ENCODE data around the gene CNTNAP2.

DNA sequence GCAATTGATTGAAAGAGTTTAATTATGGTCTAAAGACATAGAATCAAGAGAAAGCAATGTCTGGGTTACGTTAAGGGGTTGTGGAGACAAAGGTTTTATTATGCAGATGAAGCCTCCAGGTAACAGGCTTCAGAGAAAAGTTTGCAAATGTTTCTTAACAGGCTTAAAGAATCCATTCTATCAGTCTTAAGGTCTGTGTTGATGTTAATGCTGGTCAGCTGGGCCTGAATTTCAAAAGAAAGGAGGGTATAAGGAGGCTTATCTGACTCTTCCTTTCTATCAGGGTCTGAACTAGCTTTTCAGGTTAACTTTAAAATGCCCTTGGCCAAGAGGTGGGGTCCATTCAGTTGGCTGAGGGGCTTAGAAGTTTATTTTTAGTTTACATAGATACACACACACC, 1469.5 kb downstream of the CNTNAP2 start:
- TF ChIP-seq, protein P1, sequence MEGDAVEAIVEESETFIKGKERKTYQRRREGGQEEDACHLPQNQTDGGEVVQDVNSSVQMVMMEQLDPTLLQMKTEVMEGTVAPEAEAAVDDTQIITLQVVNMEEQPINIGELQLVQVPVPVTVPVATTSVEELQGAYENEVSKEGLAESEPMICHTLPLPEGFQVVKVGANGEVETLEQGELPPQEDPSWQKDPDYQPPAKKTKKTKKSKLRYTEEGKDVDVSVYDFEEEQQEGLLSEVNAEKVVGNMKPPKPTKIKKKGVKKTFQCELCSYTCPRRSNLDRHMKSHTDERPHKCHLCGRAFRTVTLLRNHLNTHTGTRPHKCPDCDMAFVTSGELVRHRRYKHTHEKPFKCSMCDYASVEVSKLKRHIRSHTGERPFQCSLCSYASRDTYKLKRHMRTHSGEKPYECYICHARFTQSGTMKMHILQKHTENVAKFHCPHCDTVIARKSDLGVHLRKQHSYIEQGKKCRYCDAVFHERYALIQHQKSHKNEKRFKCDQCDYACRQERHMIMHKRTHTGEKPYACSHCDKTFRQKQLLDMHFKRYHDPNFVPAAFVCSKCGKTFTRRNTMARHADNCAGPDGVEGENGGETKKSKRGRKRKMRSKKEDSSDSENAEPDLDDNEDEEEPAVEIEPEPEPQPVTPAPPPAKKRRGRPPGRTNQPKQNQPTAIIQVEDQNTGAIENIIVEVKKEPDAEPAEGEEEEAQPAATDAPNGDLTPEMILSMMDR (IDR thresholded peaks at IDR 0.05) = no peak
- TF ChIP-seq EP300 (IDR thresholded peaks at IDR 0.05) = no peak

Measured in stomach (tissue), 4 donors.